Measurements from ENCODE around the gene TWSG1.

The TWSG1 gene

DNA sequence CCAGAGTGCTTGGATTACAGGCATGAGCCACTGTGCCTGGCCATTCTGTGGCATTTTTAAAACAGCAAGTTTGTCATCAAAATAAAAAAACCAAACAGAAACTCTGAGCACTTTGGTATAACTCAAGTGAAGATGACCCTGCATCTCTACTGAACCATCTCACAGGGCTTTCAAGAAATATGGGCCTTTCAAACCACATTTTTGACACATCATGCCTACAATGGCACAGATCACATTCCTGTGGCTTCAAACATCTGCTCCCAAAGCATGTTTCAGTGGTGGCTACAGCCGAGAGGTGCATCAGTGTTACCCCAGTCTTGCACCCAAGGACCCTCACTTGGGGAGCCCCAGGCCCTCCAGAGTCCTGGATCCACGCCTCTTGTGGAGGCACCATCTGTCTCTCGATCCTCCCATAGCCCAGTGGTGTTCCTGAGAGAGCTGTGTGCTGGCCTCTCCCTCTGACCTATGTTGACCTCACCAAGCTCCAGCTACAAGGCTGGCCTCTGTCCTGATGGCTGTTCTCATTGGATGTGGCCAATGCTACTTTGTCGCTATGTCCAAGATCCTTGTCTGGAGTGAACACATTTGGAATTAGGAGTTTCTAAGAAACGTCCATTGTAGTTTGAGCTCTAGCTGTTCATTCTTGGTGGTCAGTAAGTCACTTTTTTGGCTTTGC, 85.5 kb downstream of the TWSG1 start:
- TF ChIP-seq RAD21 (IDR thresholded peaks at IDR 0.05; ENCODE audit: low read depth) (no peak), FOXM1 (IDR thresholded peaks at IDR 0.05; ENCODE audit: borderline replicate concordance, low read depth) (no peak), ZBTB7A (IDR thresholded peaks at IDR 0.05; ENCODE audit: low read depth) (no peak), CEBPB (IDR thresholded peaks at IDR 0.05) (no peak), TCF12 (IDR thresholded peaks at IDR 0.05; ENCODE audit: low read depth) (no peak), EGR1 (IDR thresholded peaks at IDR 0.05) (no peak), CREB1 (IDR thresholded peaks at IDR 0.05; ENCODE audit: low read depth) (no peak), EP300 (IDR thresholded peaks at IDR 0.05; ENCODE audit: borderline replicate concordance) (no peak)
- TF ChIP-seq, protein P1, sequence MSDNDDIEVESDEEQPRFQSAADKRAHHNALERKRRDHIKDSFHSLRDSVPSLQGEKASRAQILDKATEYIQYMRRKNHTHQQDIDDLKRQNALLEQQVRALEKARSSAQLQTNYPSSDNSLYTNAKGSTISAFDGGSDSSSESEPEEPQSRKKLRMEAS (IDR thresholded peaks at IDR 0.05) = no peak
- TF ChIP-seq, protein P2, sequence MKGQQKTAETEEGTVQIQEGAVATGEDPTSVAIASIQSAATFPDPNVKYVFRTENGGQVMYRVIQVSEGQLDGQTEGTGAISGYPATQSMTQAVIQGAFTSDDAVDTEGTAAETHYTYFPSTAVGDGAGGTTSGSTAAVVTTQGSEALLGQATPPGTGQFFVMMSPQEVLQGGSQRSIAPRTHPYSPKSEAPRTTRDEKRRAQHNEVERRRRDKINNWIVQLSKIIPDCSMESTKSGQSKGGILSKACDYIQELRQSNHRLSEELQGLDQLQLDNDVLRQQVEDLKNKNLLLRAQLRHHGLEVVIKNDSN (IDR thresholded peaks at IDR 0.05) = no peak

DNA sequence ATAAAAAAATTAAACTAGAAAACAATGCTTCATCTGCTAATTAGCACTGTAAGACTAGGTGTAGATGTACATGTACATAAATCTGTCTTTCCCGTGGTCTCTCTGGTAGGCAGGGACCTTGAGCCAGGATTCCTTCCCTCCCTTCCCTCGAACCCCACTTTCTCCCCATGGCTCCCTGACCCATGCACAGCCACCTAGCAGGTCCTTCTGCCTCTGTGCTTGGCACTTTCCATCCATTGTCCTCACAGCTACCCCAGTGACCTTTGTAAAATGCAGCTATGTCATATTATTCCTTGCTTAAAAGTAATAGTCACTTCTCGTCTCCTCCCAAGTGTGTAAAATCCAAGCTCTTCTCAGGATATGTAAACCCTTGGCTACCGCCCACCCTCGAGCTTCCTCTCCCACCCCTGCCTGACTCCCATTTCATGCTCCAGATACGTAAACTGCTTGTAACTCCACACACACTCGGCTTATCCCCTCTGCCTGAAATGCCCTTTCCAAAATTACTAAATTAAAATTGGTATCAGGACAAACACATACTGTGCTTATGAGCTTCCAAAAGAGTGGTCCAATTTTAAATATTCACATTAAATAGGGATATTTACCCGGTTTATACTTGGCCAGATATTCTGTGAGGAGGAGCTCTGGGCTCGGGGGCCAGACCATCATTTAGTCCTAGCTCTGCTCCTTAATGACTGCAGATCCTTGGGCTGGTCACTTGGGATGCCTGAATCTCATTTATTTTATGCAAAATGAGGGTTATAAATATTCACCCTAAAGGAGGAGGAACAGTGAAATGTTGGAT, 86.7 kb downstream of the TWSG1 start:
- no peak for TF ChIP-seq RAD21 (IDR thresholded peaks at IDR 0.05; ENCODE audit: low read depth)
- no peak for TF ChIP-seq EGR1 (IDR thresholded peaks at IDR 0.05)
- no peak for TF ChIP-seq EP300 (IDR thresholded peaks at IDR 0.05; ENCODE audit: borderline replicate concordance)
- TF ChIP-seq TEAD4 (IDR thresholded peaks at IDR 0.05) = no peak
- no peak for TF ChIP-seq YY1 (IDR thresholded peaks at IDR 0.05; ENCODE audit: low read depth)
- TF ChIP-seq TCF12 (IDR thresholded peaks at IDR 0.05; ENCODE audit: low read depth) = no peak
- TF ChIP-seq, protein P1 (IDR thresholded peaks at IDR 0.05) = no peak
- TF ChIP-seq, protein P3, sequence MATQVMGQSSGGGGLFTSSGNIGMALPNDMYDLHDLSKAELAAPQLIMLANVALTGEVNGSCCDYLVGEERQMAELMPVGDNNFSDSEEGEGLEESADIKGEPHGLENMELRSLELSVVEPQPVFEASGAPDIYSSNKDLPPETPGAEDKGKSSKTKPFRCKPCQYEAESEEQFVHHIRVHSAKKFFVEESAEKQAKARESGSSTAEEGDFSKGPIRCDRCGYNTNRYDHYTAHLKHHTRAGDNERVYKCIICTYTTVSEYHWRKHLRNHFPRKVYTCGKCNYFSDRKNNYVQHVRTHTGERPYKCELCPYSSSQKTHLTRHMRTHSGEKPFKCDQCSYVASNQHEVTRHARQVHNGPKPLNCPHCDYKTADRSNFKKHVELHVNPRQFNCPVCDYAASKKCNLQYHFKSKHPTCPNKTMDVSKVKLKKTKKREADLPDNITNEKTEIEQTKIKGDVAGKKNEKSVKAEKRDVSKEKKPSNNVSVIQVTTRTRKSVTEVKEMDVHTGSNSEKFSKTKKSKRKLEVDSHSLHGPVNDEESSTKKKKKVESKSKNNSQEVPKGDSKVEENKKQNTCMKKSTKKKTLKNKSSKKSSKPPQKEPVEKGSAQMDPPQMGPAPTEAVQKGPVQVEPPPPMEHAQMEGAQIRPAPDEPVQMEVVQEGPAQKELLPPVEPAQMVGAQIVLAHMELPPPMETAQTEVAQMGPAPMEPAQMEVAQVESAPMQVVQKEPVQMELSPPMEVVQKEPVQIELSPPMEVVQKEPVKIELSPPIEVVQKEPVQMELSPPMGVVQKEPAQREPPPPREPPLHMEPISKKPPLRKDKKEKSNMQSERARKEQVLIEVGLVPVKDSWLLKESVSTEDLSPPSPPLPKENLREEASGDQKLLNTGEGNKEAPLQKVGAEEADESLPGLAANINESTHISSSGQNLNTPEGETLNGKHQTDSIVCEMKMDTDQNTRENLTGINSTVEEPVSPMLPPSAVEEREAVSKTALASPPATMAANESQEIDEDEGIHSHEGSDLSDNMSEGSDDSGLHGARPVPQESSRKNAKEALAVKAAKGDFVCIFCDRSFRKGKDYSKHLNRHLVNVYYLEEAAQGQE (IDR thresholded peaks at IDR 0.05; ENCODE audit: low read depth) = no peak
- no peak for TF ChIP-seq TAF1 (IDR thresholded peaks at IDR 0.05; ENCODE audit: low read depth)
- TF ChIP-seq, protein P2 (IDR thresholded peaks at IDR 0.05) = no peak

DNA sequence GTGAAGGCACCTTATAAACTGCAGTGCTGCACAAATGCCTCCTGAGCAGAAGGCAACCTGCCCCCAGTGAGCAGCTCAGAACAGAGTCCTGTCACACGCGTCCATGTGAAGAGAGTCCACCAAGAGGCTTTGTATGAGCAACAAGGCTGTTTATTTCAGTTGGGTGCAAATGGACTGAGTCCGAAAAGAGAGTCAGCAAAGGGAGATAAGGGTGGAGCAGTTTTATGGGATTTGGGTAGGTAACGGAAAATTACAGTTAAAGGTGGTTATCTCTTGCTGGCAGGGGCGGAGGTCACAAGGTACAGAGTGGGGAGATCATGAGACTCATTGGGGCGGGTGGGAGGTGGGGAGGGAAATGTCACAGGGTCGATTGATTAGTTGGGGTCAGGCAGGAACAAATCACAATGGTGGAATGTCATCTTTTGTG, 87.3 kb downstream of the TWSG1 start:
- TF ChIP-seq TCF12 (IDR thresholded peaks at IDR 0.05; ENCODE audit: low read depth) = no peak
- no peak for TF ChIP-seq EGR1 (IDR thresholded peaks at IDR 0.05)
- TF ChIP-seq, protein P2 (IDR thresholded peaks at IDR 0.05) = no peak
- TF ChIP-seq RAD21 (IDR thresholded peaks at IDR 0.05; ENCODE audit: low read depth) = no peak
- TF ChIP-seq, protein P3 (IDR thresholded peaks at IDR 0.05; ENCODE audit: low read depth) = no peak
- no peak for TF ChIP-seq ZBTB7A (IDR thresholded peaks at IDR 0.05; ENCODE audit: low read depth)
- TF ChIP-seq, protein P1 (IDR thresholded peaks at IDR 0.05) = no peak

DNA sequence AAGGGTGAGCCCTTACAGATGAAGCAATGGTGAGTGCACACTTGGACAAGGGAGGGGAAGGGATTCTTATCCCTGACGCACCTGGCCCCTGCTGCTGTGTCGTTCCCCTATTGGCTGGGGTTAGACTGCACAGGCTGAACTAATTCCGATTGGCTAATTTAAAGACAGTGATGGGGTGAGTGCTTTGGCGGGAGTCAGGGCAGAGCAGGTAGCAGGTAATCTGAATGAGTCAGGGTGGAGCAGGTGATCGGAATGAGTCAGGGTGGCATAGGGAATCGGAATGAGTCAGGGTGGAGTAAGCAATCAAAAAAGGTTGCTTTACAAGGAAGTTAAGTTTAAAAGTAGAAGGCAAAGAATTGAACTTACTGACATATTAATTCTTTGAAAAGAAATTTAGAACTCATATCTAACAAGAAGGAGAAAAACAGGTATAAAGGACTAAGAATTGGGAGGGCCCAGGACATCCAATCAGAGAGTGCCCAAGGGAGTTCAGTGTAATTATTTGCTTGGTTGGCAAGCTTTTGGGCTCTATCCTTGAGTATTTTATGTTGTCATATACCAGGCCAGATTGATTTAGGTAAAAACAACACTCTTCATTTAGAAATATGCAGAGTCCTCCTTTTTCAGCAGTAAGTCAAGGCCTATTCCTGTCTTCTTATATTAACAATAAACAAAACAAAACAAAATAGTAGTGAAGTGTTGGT, 88.4 kb downstream of the TWSG1 start:
- TF ChIP-seq CREB1 (IDR thresholded peaks at IDR 0.05; ENCODE audit: low read depth) (no peak), CEBPB (IDR thresholded peaks at IDR 0.05) (no peak), TCF12 (IDR thresholded peaks at IDR 0.05; ENCODE audit: low read depth) (no peak), TEAD4 (IDR thresholded peaks at IDR 0.05) (no peak), TAF1 (IDR thresholded peaks at IDR 0.05; ENCODE audit: low read depth) (no peak), FOXM1 (IDR thresholded peaks at IDR 0.05; ENCODE audit: borderline replicate concordance, low read depth) (no peak), EGR1 (IDR thresholded peaks at IDR 0.05) (no peak), YY1 (IDR thresholded peaks at IDR 0.05; ENCODE audit: low read depth) (no peak), ZBTB7A (IDR thresholded peaks at IDR 0.05; ENCODE audit: low read depth) (no peak), RAD21 (IDR thresholded peaks at IDR 0.05; ENCODE audit: low read depth) (no peak), EP300 (IDR thresholded peaks at IDR 0.05; ENCODE audit: borderline replicate concordance) (no peak), NFIC (IDR thresholded peaks at IDR 0.05) (no peak)
- TF ChIP-seq, protein P2 (IDR thresholded peaks at IDR 0.05) = no peak
- TF ChIP-seq, protein P3 (IDR thresholded peaks at IDR 0.05; ENCODE audit: low read depth) = no peak
- TF ChIP-seq, protein P1 (IDR thresholded peaks at IDR 0.05) = no peak

All from Ishikawa (cell line).